WTC11 (cell line): ENCODE data around the gene IL20.

Source experiments
- TF ChIP-seq, protein P1 (sequence below): sonication (generic); formaldehyde crosslinking; IDR thresholded peaks from 2 replicates; pipeline ENCODE4 v1.8.1; 2022; ENCODE audit warnings: missing genetic modification reagents, borderline replicate concordance
- TF ChIP-seq, protein P2 (sequence below): sonication (generic); formaldehyde crosslinking; conservative IDR thresholded peaks from 2 replicates; pipeline ENCODE4 v1.8.1; 2023; ENCODE audit warnings: mild to moderate bottlenecking, low read depth, missing genetic modification reagents, moderate library complexity

DNA sequence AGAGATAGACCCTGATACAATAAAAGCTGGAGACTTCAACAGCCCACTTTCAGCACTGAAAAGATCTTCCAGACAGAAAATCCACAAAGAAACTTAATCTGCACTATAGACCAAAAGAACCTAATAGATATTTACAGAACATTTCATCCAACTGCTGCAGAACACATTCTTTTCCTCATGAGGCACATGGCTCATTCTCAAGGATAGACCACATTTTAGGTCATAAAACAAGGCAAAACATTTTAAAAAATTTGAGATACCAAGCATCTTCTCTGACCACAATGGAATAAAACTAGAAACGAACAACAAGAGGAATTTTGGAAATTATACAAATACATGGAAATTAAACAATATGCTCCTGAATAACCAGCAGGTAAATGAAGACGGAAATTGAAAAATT lies 15.0 kb upstream of the IL20 start:
- TF ChIP-seq, protein P1, sequence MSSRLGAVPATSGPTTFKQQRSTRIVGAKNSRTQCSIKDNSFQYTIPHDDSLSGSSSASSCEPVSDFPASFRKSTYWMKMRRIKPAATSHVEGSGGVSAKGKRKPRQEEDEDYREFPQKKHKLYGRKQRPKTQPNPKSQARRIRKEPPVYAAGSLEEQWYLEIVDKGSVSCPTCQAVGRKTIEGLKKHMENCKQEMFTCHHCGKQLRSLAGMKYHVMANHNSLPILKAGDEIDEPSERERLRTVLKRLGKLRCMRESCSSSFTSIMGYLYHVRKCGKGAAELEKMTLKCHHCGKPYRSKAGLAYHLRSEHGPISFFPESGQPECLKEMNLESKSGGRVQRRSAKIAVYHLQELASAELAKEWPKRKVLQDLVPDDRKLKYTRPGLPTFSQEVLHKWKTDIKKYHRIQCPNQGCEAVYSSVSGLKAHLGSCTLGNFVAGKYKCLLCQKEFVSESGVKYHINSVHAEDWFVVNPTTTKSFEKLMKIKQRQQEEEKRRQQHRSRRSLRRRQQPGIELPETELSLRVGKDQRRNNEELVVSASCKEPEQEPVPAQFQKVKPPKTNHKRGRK = no peak
- TF ChIP-seq, protein P2, sequence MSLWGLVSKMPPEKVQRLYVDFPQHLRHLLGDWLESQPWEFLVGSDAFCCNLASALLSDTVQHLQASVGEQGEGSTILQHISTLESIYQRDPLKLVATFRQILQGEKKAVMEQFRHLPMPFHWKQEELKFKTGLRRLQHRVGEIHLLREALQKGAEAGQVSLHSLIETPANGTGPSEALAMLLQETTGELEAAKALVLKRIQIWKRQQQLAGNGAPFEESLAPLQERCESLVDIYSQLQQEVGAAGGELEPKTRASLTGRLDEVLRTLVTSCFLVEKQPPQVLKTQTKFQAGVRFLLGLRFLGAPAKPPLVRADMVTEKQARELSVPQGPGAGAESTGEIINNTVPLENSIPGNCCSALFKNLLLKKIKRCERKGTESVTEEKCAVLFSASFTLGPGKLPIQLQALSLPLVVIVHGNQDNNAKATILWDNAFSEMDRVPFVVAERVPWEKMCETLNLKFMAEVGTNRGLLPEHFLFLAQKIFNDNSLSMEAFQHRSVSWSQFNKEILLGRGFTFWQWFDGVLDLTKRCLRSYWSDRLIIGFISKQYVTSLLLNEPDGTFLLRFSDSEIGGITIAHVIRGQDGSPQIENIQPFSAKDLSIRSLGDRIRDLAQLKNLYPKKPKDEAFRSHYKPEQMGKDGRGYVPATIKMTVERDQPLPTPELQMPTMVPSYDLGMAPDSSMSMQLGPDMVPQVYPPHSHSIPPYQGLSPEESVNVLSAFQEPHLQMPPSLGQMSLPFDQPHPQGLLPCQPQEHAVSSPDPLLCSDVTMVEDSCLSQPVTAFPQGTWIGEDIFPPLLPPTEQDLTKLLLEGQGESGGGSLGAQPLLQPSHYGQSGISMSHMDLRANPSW = no peak
